Suprapubic skin (tissue), 4 donors: Measurements from ENCODE around the gene MYO16. TPM values are rescaled to one million over a fixed set of nuclear protein-coding genes. Genes with fewer than 3 reads are reported as not detected.

Experiments
- DNase-seq, 2 donors: peaks; one replicate each; pipeline ENCODE4 v3.0.0-alpha.2; 2019; ENCODE audit warnings: low spot score in 2 of 2
- H3K27ac ChIP-seq: fragments of 200-600 bp; sonication (generic); one replicate; pipeline ENCODE4 v1.5.1; 2019
- H3K27me3 ChIP-seq: fragments of 200-600 bp; sonication (generic); one replicate; pipeline ENCODE4 v1.5.1; 2019
- H3K36me3 ChIP-seq: fragments of 200-600 bp; sonication (generic); one replicate; pipeline ENCODE4 v1.5.1; 2019
- H3K4me1 ChIP-seq: fragments of 200-600 bp; sonication (generic); one replicate; pipeline ENCODE4 v1.5.1; 2019
- H3K4me3 ChIP-seq: fragments of 200-600 bp; sonication (generic); one replicate; pipeline ENCODE4 v1.5.1; 2019; ENCODE audit warnings: mild to moderate bottlenecking
- H3K9me3 ChIP-seq: fragments of 200-600 bp; sonication (generic); one replicate; pipeline ENCODE4 v1.5.1; 2019
- EP300 ChIP-seq: sonication (generic); formaldehyde crosslinking; IDR thresholded peaks from one replicate; pipeline ENCODE4 v1.6.1; 2017; ENCODE audit warnings: antibody characterized with exemption
- POLR2A ChIP-seq, 2 donors: fragments of 450-650 bp; IDR thresholded peaks; one replicate each; pipeline ENCODE4 v1.6.1; 2017; ENCODE audit warnings: antibody characterized with exemption in 2 of 2, mild to moderate bottlenecking in 2 of 2, moderate library complexity in 2 of 2
- POLR2AphosphoS5 ChIP-seq, 3 donors: sonication (generic); formaldehyde crosslinking; IDR thresholded peaks; one replicate each; pipeline ENCODE4 v1.6.1; 2017; ENCODE audit warnings: antibody characterized with exemption in 3 of 3
- WGBS: methylation state at CpG from one replicate; pipeline ENCODE4 v1.1.5; 2018; 5-methylcytosine and 5-hydroxymethylcytosine counted together
- total RNA-seq, 4 donors: library from RNA; depleted of rRNA; stranded (reverse); fragments of >200 nt; gene quantifications; one replicate each; pipeline ENCODE4 v1.1.0, GENCODE V29; 2016
- TF ChIP-seq, protein P1 (sequence below), 2 donors: fragments of 200-600 bp in 1 of 2; fragments of 450-650 bp in 1 of 2; sonication (generic) in 1 of 2; IDR thresholded peaks; one replicate each; pipeline ENCODE4 v1.5.1; 2016 to 2019; ENCODE audit warnings: antibody characterized with exemption in 2 of 2, mild to moderate bottlenecking in 1 of 2, moderate library complexity in 1 of 2

MYO16 gene
- total RNA-seq, 4 donors from 2014 or later, result 0.08 to 0.98 (median 0.25) TPM

DNA sequence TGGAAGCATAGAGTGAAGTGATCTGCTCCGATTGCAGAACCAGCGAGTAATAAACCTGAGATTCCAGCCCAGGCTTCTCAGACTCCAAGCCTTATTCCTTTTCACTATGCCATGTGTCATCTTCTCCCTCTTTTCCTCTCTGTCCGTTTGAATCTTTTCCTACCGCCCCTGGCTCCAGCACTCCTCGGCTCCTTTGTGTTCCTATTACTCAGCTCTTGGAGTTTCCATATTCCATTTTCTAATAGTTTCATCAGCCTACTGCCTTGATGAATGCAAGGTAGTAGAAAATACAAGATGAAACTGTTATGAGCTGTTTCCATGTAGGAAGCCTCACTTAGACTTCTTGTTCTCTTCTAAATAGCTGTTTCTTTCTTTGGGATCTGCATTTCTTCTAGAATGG lies 138.6 kb downstream of the MYO16 start:
- 70% methylated on average over 5 of the region's 5 CpGs for WGBS
- Histone ChIP-seq H3K4me1 (no peaks in the 10 kb centered on the region), H3K9me3 (no peaks in the 10 kb centered on the region), H3K4me3 (no peak overlapping the region), H3K27me3 (no peaks in the 10 kb centered on the region), H3K36me3 (no peaks in the 10 kb centered on the region), H3K27ac (no peak overlapping the region)
- DNase-seq, result no peak
- no peak for TF ChIP-seq POLR2AphosphoS5 (IDR thresholded peaks at IDR 0.05)
- TF ChIP-seq EP300, result no peak
- TF ChIP-seq POLR2A (IDR thresholded peaks at IDR 0.05), result no peak
- TF ChIP-seq, protein P1, sequence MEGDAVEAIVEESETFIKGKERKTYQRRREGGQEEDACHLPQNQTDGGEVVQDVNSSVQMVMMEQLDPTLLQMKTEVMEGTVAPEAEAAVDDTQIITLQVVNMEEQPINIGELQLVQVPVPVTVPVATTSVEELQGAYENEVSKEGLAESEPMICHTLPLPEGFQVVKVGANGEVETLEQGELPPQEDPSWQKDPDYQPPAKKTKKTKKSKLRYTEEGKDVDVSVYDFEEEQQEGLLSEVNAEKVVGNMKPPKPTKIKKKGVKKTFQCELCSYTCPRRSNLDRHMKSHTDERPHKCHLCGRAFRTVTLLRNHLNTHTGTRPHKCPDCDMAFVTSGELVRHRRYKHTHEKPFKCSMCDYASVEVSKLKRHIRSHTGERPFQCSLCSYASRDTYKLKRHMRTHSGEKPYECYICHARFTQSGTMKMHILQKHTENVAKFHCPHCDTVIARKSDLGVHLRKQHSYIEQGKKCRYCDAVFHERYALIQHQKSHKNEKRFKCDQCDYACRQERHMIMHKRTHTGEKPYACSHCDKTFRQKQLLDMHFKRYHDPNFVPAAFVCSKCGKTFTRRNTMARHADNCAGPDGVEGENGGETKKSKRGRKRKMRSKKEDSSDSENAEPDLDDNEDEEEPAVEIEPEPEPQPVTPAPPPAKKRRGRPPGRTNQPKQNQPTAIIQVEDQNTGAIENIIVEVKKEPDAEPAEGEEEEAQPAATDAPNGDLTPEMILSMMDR (IDR thresholded peaks at IDR 0.05), result no peak

GRCh38 chr13:108769213-108770070 lies 140.0 kb downstream of the MYO16 start:
- H3K27ac ChIP-seq, result no peak overlapping the region
- no peaks in the 10 kb centered on the region for H3K27me3 ChIP-seq
- whole genome bisulfite sequencing, result 70% methylated on average over 10 of the region's 10 CpGs
- no peaks in the 10 kb centered on the region for H3K4me1 ChIP-seq
- TF ChIP-seq, protein P1 (IDR thresholded peaks at IDR 0.05), result no peak
- TF ChIP-seq POLR2A (IDR thresholded peaks at IDR 0.05) (no peak), POLR2AphosphoS5 (IDR thresholded peaks at IDR 0.05) (no peak), EP300 (no peak)
- H3K9me3 ChIP-seq, result no peaks in the 10 kb centered on the region
- no peak overlapping the region for H3K4me3 ChIP-seq
- no peak for DNase-seq
- no peaks in the 10 kb centered on the region for H3K36me3 ChIP-seq

- Histone ChIP-seq H3K4me3 (no peak overlapping the region), H3K36me3 (no peaks in the 10 kb centered on the region), H3K4me1 (no peaks in the 10 kb centered on the region), H3K9me3 (no peaks in the 10 kb centered on the region), H3K27me3 (no peaks in the 10 kb centered on the region), H3K27ac (no peak overlapping the region)
- no peak for DNase-seq
- no peak for TF ChIP-seq POLR2A (IDR thresholded peaks at IDR 0.05)
- 86% methylated on average over 8 of the region's 8 CpGs for WGBS
Measured at GRCh38 chr13:108775597-108775996, 146.2 kb downstream of the MYO16 start.

DNA sequence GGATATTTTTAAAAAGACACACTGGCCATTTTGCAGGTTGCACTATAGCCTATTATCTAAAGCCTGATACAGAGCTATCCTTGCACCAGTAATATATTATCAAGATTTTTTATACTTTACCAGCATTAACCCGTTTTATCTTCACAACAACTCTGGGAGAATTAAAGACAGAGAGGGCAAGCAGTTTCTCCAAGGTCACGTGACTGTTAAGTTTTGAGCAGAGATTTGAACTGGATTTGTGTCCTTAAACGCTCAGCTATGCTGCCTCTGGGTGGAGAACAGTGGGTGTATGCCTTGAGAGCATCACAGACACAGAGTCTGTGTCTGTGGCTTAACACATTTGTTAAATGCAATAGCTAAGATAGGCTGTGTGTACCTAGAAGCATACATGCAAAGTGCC lies 147.2 kb downstream of the MYO16 start:
- Histone ChIP-seq H3K9me3 (no peaks in the 10 kb centered on the region), H3K36me3 (no peaks in the 10 kb centered on the region), H3K4me3 (no peak overlapping the region), H3K4me1 (no peaks in the 10 kb centered on the region), H3K27me3 (no peaks in the 10 kb centered on the region), H3K27ac (no peak overlapping the region)
- DNase-seq, result no peak
- WGBS, result 59% methylated on average over 3 of the region's 3 CpGs
- no peak for TF ChIP-seq EP300

DNA sequence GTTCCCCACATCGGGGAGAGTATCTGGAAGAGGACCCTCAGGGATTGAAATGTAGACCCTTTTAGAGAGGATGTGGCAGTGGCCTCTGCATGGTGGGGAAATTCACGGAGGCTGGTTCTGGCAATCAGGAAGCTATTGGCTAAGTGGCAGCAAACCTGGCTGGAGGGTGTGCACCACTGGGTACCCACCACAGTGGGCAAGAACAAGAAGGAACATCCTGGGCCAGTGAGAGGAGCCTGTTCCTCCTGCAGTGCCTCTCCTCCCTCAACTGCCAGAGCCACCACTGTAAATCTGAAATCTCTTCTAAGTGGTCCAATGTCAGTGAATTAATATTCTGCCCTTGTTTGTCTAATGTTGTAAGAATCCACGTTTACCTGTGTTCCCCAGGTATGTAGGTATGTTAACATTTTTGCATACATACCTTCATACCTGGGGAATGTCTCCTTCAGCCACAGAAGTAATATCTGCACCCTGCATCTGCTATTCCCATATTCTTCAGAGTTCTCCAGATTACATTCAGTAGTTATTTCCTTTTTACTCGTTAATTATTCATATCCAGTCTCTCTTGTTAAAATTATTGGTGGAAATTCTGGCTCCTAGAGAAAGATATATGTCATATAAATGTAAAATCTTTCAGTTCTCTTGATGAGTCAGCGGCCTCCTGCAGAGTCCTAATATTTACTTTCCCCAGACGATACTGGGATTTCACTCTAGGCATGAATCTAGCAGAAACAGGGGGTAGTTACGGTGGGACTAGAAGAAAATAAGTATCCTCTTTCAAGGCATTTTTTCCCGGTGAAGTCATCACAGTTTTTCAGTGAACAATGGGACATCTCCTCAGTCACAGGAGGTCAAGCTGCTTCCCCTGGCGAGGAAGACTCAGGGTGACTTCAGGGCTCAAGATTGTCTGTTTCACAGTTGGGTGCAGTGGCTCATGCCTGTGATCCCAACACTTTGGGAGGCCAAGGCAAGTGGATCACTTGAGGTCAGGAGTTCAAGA lies 148.3 kb downstream of the MYO16 start:
- H3K27ac ChIP-seq, result no peak overlapping the region
- TF ChIP-seq POLR2AphosphoS5 (IDR thresholded peaks at IDR 0.05) (no peak), EP300 (no peak), POLR2A (IDR thresholded peaks at IDR 0.05) (no peak)
- TF ChIP-seq, protein P1 (IDR thresholded peaks at IDR 0.05), result no peak
- H3K4me3 ChIP-seq, result no peak overlapping the region
- no peaks in the 10 kb centered on the region for H3K27me3 ChIP-seq
- H3K36me3 ChIP-seq, result no peaks in the 10 kb centered on the region
- H3K4me1 ChIP-seq, result no peaks in the 10 kb centered on the region
- WGBS, result 46% methylated on average over 9 of the region's 9 CpGs
- no peaks in the 10 kb centered on the region for H3K9me3 ChIP-seq
- DNase-seq, result no peak

GRCh38 chr13:108779308-108779707 lies 149.9 kb downstream of the MYO16 start:
- TF ChIP-seq POLR2A (IDR thresholded peaks at IDR 0.05) (no peak), POLR2AphosphoS5 (IDR thresholded peaks at IDR 0.05) (no peak), EP300 (no peak)
- TF ChIP-seq, protein P1 (IDR thresholded peaks at IDR 0.05), result no peak
- Histone ChIP-seq H3K36me3 (no peaks in the 10 kb centered on the region), H3K9me3 (no peaks in the 10 kb centered on the region), H3K27ac (no peak overlapping the region), H3K4me1 (no peaks in the 10 kb centered on the region), H3K4me3 (no peak overlapping the region), H3K27me3 (no peaks in the 10 kb centered on the region)
- no peak for DNase-seq
- WGBS, result 89% methylated on average over 2 of the region's 2 CpGs
